ENCODE results near the gene ADAMTS12.
"Not testable (repeated sequence)": the region's sequence is repeated elsewhere in the genome, so short reads cannot be mapped to it uniquely, and the experiment has no call there.

DNA sequence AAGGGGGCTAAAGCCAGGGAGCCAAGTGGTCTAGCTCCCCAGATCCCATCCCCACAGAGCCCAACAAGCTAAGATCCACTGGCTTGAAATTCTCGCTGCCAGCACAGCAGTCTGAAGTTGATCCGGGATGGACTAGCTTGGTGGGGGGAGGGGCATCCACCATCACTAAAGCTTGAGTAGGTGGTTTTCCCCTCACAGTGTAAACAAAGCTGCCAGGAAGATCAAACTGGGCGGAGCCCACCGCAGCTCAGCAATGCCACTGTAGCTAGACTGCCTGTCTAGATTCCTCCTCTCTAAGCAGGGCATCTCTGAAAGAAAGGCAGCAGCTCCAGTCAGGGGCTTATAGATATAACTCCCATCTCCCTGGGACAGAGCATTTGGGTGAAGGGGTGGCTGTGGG is 32.6 kb downstream of the ADAMTS12 start:
- TF ChIP-seq, protein P1, sequence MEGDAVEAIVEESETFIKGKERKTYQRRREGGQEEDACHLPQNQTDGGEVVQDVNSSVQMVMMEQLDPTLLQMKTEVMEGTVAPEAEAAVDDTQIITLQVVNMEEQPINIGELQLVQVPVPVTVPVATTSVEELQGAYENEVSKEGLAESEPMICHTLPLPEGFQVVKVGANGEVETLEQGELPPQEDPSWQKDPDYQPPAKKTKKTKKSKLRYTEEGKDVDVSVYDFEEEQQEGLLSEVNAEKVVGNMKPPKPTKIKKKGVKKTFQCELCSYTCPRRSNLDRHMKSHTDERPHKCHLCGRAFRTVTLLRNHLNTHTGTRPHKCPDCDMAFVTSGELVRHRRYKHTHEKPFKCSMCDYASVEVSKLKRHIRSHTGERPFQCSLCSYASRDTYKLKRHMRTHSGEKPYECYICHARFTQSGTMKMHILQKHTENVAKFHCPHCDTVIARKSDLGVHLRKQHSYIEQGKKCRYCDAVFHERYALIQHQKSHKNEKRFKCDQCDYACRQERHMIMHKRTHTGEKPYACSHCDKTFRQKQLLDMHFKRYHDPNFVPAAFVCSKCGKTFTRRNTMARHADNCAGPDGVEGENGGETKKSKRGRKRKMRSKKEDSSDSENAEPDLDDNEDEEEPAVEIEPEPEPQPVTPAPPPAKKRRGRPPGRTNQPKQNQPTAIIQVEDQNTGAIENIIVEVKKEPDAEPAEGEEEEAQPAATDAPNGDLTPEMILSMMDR (conservative IDR thresholded peaks at IDR 0.05; ENCODE audit: low read depth, low read length): not testable (repeated sequence)
- TF ChIP-seq EZH2 (IDR thresholded peaks at IDR 0.05; ENCODE audit: low read length, unreplicated experiment): not testable (repeated sequence)
